HepG2 (cell line): ENCODE results near the gene LRRC8C. TPM values are rescaled to one million over a fixed set of nuclear protein-coding genes. Genes with fewer than 3 reads are reported as not detected.
A peak's percentile ranks its signal among the peaks of the same experiment; 100 is the strongest.

ENCODE experiments used
- ATAC-seq: fragments of 200-7000 bp; cut with Tn5 transposase; 3 replicates; pipeline ENCODE4 v1.9.1; 2020; ENCODE audit warnings: mild to moderate bottlenecking, moderate library complexity
- BruUV-seq: library from RNA; stranded (reverse); fragments of 400-500 nt; replicated peaks from 2 replicates; lab custom pipeline; 2021; lab: Mats Ljungman, UMichigan
- CTCF ChIA-PET: fragments of 300-600 bp; formaldehyde crosslinking; extraction: SDS; loops from one replicate; lab custom pipeline; 2021; ENCODE audit warnings: low total read pairs, inconsistent platforms, low intra/inter-chr PET ratio; lab: Yijun Ruan, JAX
- POLR2A ChIA-PET: fragments of 350-600 bp; sonication (Branson Sonifier 250); formaldehyde crosslinking; loops from one replicate; lab custom pipeline; 2020; ENCODE audit warnings: antibody characterized with exemption, inconsistent platforms; lab: Yijun Ruan, JAX
- DNase-seq: peaks from one replicate; pipeline ENCODE4 v3.0.0-alpha.2; 2015; ENCODE audit warnings: low spot score
- FAIRE-seq: peaks from 3 replicates; lab custom pipeline; 2011; peaks lifted over from hg19 to GRCh38; lab: Jason Lieb, UNC
- H2AFZ ChIP-seq: one replicate; pipeline ENCODE4 v1.6.1; 2011; ENCODE audit warnings: low read length, inconsistent platforms
- H3K27ac ChIP-seq: fragments of 300-600 bp; 3 replicates; pipeline ENCODE4 v1.8.0; 2011; ENCODE audit warnings: mixed run types, mild to moderate bottlenecking, mixed read lengths, low read length, inconsistent platforms; ENCODE audit not compliant: insufficient read depth; ENCODE audit errors: extremely low read length
- H3K27me3 ChIP-seq, 2 experiments: fragments of 200-600 bp in 1 of 2; 2 replicates in 1 of 2; 3 replicates in 1 of 2; pipeline versions ENCODE4 v1.6.0 to v1.8.0; 2011; ENCODE audit warnings: low read length in 2 of 2, mild to moderate bottlenecking in 2 of 2, moderate library complexity in 2 of 2, inconsistent platforms in 1 of 2; ENCODE audit not compliant: insufficient read depth in 2 of 2, control insufficient read depth in 1 of 2
- H3K36me3 ChIP-seq, 2 experiments: fragments of 200-600 bp in 1 of 2; replicated peaks in 1 of 2; 2 replicates in 1 of 2; 3 replicates in 1 of 2; pipeline versions ENCODE4 v1.5.1 to v1.8.0; 2011; ENCODE audit warnings: low read length in 2 of 2, inconsistent platforms in 1 of 2; ENCODE audit not compliant: insufficient read depth in 2 of 2, control insufficient read depth in 1 of 2
- H3K4me1 ChIP-seq: 2 replicates; pipeline ENCODE4 v1.5.1; 2012; ENCODE audit warnings: low read length, inconsistent platforms; ENCODE audit not compliant: insufficient read depth
- H3K4me2 ChIP-seq: 2 replicates; pipeline ENCODE4 v1.6.0; 2011; ENCODE audit warnings: low read depth, low read length, inconsistent platforms
- H3K4me3 ChIP-seq, 3 experiments: fragments of 200-600 bp in 1 of 3; sonication (generic), shearing (Covaris generic) in 1 of 3; replicated peaks in 1 of 3; 2 replicates each; pipeline ENCODE4 v1.5.1; 2011 to 2016; ENCODE audit warnings: low read length in 3 of 3, inconsistent platforms in 2 of 3, low read depth in 2 of 3, mild to moderate bottlenecking in 2 of 3, control low read depth in 1 of 3, mixed read lengths in 1 of 3; ENCODE audit not compliant: insufficient read depth in 1 of 3
- H3K79me2 ChIP-seq: one replicate; pipeline ENCODE4 v1.6.1; 2011; ENCODE audit warnings: low read length, inconsistent platforms; ENCODE audit not compliant: insufficient read depth
- H3K9ac ChIP-seq: 2 replicates; pipeline ENCODE4 v1.6.0; 2011; ENCODE audit warnings: mild to moderate bottlenecking, low read depth, low read length, inconsistent platforms; ENCODE audit not compliant: insufficient read depth
- H3K9me3 ChIP-seq: 2 replicates; pipeline ENCODE4 v1.5.1; 2012; ENCODE audit warnings: mild to moderate bottlenecking, low read length
- H4K20me1 ChIP-seq: 2 replicates; pipeline ENCODE4 v1.6.0; 2011; ENCODE audit warnings: inconsistent platforms, mild to moderate bottlenecking, low read length, moderate library complexity; ENCODE audit not compliant: insufficient read depth
- XRCC5 ChIP-seq: fragments of 200-400 bp; formaldehyde crosslinking; optimal IDR thresholded peaks from 2 replicates; pipeline ENCODE3; 2017; ENCODE audit warnings: mild to moderate bottlenecking, low read length
- ZNF136 ChIP-seq: sonication (generic); formaldehyde crosslinking; IDR thresholded peaks from 2 replicates; pipeline ENCODE4 v1.8.1; 2022; ENCODE audit warnings: low read depth, mild to moderate bottlenecking, moderate library complexity, missing genetic modification reagents
- ZNF749 ChIP-seq: sonication (generic); formaldehyde crosslinking; IDR thresholded peaks from 2 replicates; pipeline ENCODE4 v1.8.0; 2022; ENCODE audit warnings: mild to moderate bottlenecking, missing genetic modification reagents, moderate library complexity, borderline replicate concordance
- WGBS: methylation state at CpG from one replicate; pipeline ENCODE4 v1.1.6; 2017; ENCODE audit warnings: low lambda C conversion rate; 5-methylcytosine and 5-hydroxymethylcytosine counted together
- in situ Hi-C: cut with HindIII; loops from 2 replicates; pipeline ENCODE4 v1.10.0; 2017; ENCODE audit warnings: low pct_unique_long_range_greater_than_20kb; ENCODE audit not compliant: extremely low pct_ligation_motif_present
- intact Hi-C: fragments of 100-400 bp; cut with micrococcal nuclease; formaldehyde crosslinking; loops from one replicate; pipeline ENCODE4 v1.10.0; 2022; ENCODE audit not compliant: unreplicated experiment
- polyA plus RNA-seq, 8 experiments: library from polyadenylated mRNA; depleted of rRNA in 3 of 8; stranded (reverse) in 7 of 8; unstranded in 1 of 8; fragments of >200 nt; fragmentation: Illumina TruSeq in 4 of 8; extraction: Trizol in 4 of 8; gene quantifications; 2 replicates each; pipeline versions ENCODE4 v1.2.1 to v1.2.3, GENCODE V29; 2011 to 2016; ENCODE audit warnings: low read depth in 4 of 8, missing spikeins in 1 of 8, mixed read lengths in 1 of 8; ENCODE audit not compliant: insufficient read depth in 1 of 8
- total RNA-seq, 5 experiments: library from RNA; depleted of rRNA; stranded (reverse); fragments of >200 nt; fragmentation: Illumina TruSeq; extraction: Trizol; gene quantifications; 2 replicates each; pipeline ENCODE4 v1.2.3, GENCODE V29; 2016; ENCODE audit warnings: low read depth in 1 of 5
- TF ChIP-seq, protein P1 (sequence below): sonication (generic); formaldehyde crosslinking; IDR thresholded peaks from 2 replicates; pipeline ENCODE4 v1.5.0; 2020; ENCODE audit warnings: mild to moderate bottlenecking, missing genetic modification reagents, moderate library complexity

LRRC8C gene
- total and polyA plus RNA-seq, 2 of the 13 experiments (the other 11 are each of a cell fraction or from before 2014, with no cell fraction given): 0.22 to 0.32 TPM

GRCh38 chr1:89613928-89614327, 19.0 kb upstream of the LRRC8C start:
- ATAC-seq: no peak
- H3K27me3 ChIP-seq: no peaks in the 10 kb centered on the region; a peak in 1 of 5 replicates
- no peak for FAIRE-seq
- no peaks in the 10 kb centered on the region for H3K36me3 ChIP-seq
- 28% methylated on average over 7 of the region's 7 CpGs for WGBS
- peaks cover 19% of the 10 kb centered on the region for H3K4me1 ChIP-seq
- TF ChIP-seq ZNF749 (CRISPR knock-in tag): no peak
- H3K9ac ChIP-seq: no peak overlapping the region
- H3K79me2 ChIP-seq: no peaks in the 10 kb centered on the region
- no peaks in the 10 kb centered on the region for H3K9me3 ChIP-seq
- H3K4me3 ChIP-seq: no peak overlapping the region
- H2AFZ ChIP-seq: no peak overlapping the region
- H3K4me2 ChIP-seq: no peak overlapping the region
- DNase-seq: no peak
- in situ Hi-C loops (no loop called here), intact Hi-C loops (no loop called here)
- H3K27ac ChIP-seq: no peak overlapping the region
- no TSS peak for BruUV-seq
- CTCF ChIA-PET: no interaction called here
- POLR2A ChIA-PET: no interaction called here
- H4K20me1 ChIP-seq: no peaks in the 10 kb centered on the region

DNA sequence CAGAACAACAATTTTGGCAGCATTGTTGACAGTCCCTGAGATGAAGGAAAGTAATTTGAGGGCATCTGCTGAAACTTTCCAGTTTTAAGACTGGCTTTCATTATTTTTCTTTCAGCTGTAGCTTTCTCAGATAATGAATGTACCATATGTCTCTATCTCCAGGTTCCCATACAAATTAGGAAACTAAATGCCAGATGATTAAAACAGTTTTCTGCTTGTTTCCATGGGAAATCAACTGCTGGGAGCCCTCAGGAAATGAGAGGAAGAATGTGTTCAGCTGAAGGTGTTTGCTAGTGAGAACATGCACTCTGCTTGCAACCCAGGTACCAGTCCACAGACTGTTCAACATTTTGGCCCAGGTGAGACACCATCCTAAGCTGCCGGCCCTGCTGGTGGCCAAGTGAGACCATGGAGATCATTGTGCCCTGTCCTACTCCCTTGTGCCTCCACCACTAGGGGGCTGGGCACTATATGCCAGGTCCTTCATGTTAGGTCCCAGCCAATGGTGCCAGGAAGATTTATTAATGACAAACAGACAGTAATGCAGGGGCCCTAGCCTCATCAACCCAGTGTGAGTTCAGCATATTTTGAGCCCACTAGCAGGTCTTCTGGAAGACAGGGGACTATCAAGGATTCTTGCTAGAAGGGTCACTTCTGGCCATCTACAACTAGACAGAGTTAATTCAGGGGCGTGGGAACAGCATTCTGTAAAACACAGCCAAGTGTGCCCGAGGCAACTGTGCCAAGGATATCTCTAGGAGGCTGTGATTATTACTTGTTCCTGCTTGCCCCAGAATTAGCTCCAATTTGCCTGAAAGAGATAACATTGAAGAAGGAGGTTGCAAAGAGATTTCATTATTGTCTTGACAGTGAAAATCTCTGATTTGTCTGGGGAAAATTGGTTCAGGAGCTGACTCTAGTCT, 17.0 kb upstream of the LRRC8C start:
- DNase-seq: peak; percentile 31
- 24% methylated on average over 3 of the region's 3 CpGs for WGBS
- no peaks in the 10 kb centered on the region for H4K20me1 ChIP-seq
- H3K27ac ChIP-seq: no peak overlapping the region
- POLR2A ChIA-PET: no interaction called here
- no peaks in the 10 kb centered on the region for H3K27me3 ChIP-seq
- in situ Hi-C loops (no loop called here), intact Hi-C loops (no loop called here)
- H3K9ac ChIP-seq: no peak overlapping the region
- no peak overlapping the region for H2AFZ ChIP-seq
- no peak overlapping the region for H3K4me3 ChIP-seq
- FAIRE-seq: no peak
- H3K4me2 ChIP-seq: no peak overlapping the region
- CTCF ChIA-PET: no interaction called here
- 0 out of 2 replicates have a peak, but pooled peaks cover under 1% of the 10 kb centered on the region for H3K4me1 ChIP-seq
- peak; percentile 97 for ATAC-seq
- no peak for TF ChIP-seq ZNF136 (CRISPR knock-in tag)
- peak; percentile 30 for TF ChIP-seq XRCC5
- TF ChIP-seq, protein P1, sequence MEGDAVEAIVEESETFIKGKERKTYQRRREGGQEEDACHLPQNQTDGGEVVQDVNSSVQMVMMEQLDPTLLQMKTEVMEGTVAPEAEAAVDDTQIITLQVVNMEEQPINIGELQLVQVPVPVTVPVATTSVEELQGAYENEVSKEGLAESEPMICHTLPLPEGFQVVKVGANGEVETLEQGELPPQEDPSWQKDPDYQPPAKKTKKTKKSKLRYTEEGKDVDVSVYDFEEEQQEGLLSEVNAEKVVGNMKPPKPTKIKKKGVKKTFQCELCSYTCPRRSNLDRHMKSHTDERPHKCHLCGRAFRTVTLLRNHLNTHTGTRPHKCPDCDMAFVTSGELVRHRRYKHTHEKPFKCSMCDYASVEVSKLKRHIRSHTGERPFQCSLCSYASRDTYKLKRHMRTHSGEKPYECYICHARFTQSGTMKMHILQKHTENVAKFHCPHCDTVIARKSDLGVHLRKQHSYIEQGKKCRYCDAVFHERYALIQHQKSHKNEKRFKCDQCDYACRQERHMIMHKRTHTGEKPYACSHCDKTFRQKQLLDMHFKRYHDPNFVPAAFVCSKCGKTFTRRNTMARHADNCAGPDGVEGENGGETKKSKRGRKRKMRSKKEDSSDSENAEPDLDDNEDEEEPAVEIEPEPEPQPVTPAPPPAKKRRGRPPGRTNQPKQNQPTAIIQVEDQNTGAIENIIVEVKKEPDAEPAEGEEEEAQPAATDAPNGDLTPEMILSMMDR (CRISPR knock-in tag): peak; percentile 35
- TF ChIP-seq, all 625 proteins: peak for 2
- H3K36me3 ChIP-seq: no peaks in the 10 kb centered on the region
- H3K9me3 ChIP-seq: no peaks in the 10 kb centered on the region
- no peaks in the 10 kb centered on the region for H3K79me2 ChIP-seq
- BruUV-seq: no TSS peak
